ENCODE measurements around the gene DOC2A.

Gene DOC2A

GRCh38 chr16:30003670-30004423, 7.0 kb downstream of the DOC2A start:
- DNase-seq, result no peak

- no peak for DNase-seq
These were observed 8.0 kb downstream of the DOC2A start for GRCh38 chr16:30002614-30003346.

GRCh38 chr16:30000735-30001631, 9.8 kb downstream of the DOC2A start:
- no peak for DNase-seq

GRCh38 chr16:29999605-30000004, 11.2 kb downstream of the DOC2A start:
- DNase-seq, result no peak

GRCh38 chr16:29996766-29997250, 14.0 kb downstream of the DOC2A start:
- DNase-seq, result no peak

GRCh38 chr16:29995911-29996765, 14.7 kb downstream of the DOC2A start, which contains the start of gene INO80E:
Gene INO80E, plus strand, starts transcription at chr16:29996241. Its CDS starts 70 bp downstream, at chr16:29996311.
- peak; percentile 95 for DNase-seq

- DNase-seq, result peak; percentile 88
These were observed 15.4 kb downstream of the DOC2A start, which contains the start of gene HIRIP3 for GRCh38 chr16:29995324-29995910. Gene HIRIP3, minus strand, starts transcription at chr16:29995617. Its CDS starts 12 bp downstream, at chr16:29995605.

GRCh38 chr16:29994600-29995323, 16.1 kb downstream of the DOC2A start:
- no peak for DNase-seq

- DNase-seq, result no peak
These were observed 16.8 kb downstream of the DOC2A start for GRCh38 chr16:29993903-29994599.

GRCh38 chr16:29993191-29993902, 17.5 kb downstream of the DOC2A start:
- no peak for DNase-seq

GRCh38 chr16:29992344-29992967, 18.4 kb downstream of the DOC2A start:
- DNase-seq, result no peak

- no peak for DNase-seq
These were observed 19.3 kb downstream of the DOC2A start for GRCh38 chr16:29991571-29991904.

GRCh38 chr16:29990883-29991570, 19.8 kb downstream of the DOC2A start:
- DNase-seq, result no peak

- DNase-seq, result no peak
These were observed 20.8 kb downstream of the DOC2A start for GRCh38 chr16:29990034-29990433.

GRCh38 chr16:29989111-29989858, 21.5 kb downstream of the DOC2A start:
- no peak for DNase-seq

- DNase-seq, result no peak
These were observed 22.3 kb downstream of the DOC2A start for GRCh38 chr16:29988346-29989075.

Measured in SHP77 treated with DMSO at 0.1 percent for 48 hours (cell line).